HepG2 (cell line): ENCODE data around the gene MTX2. TPM values are rescaled to one million over a fixed set of nuclear protein-coding genes. Genes with fewer than 3 reads are reported as not detected.

ENCODE experiments used
- ATAC-seq: fragments of 200-7000 bp; cut with Tn5 transposase; 3 replicates; pipeline ENCODE4 v1.9.1; 2020; ENCODE audit warnings: mild to moderate bottlenecking, moderate library complexity
- BruUV-seq: library from RNA; stranded (reverse); fragments of 400-500 nt; replicated peaks from 2 replicates; lab custom pipeline; 2021; lab: Mats Ljungman, UMichigan
- CTCF ChIA-PET: fragments of 300-600 bp; formaldehyde crosslinking; extraction: SDS; loops from one replicate; lab custom pipeline; 2021; ENCODE audit warnings: low total read pairs, inconsistent platforms, low intra/inter-chr PET ratio; lab: Yijun Ruan, JAX
- POLR2A ChIA-PET: fragments of 350-600 bp; sonication (Branson Sonifier 250); formaldehyde crosslinking; loops from one replicate; lab custom pipeline; 2020; ENCODE audit warnings: antibody characterized with exemption, inconsistent platforms; lab: Yijun Ruan, JAX
- DNase-seq: peaks from one replicate; pipeline ENCODE4 v3.0.0-alpha.2; 2015; ENCODE audit warnings: low spot score
- FAIRE-seq: peaks from 3 replicates; lab custom pipeline; 2011; peaks lifted over from hg19 to GRCh38; lab: Jason Lieb, UNC
- H2AFZ ChIP-seq: one replicate; pipeline ENCODE4 v1.6.1; 2011; ENCODE audit warnings: low read length, inconsistent platforms
- H3K27ac ChIP-seq: fragments of 300-600 bp; 3 replicates; pipeline ENCODE4 v1.8.0; 2011; ENCODE audit warnings: mixed run types, mild to moderate bottlenecking, mixed read lengths, low read length, inconsistent platforms; ENCODE audit not compliant: insufficient read depth; ENCODE audit errors: extremely low read length
- H3K27me3 ChIP-seq, 2 experiments: fragments of 200-600 bp in 1 of 2; 2 replicates in 1 of 2; 3 replicates in 1 of 2; pipeline versions ENCODE4 v1.6.0 to v1.8.0; 2011; ENCODE audit warnings: low read length in 2 of 2, mild to moderate bottlenecking in 2 of 2, moderate library complexity in 2 of 2, inconsistent platforms in 1 of 2; ENCODE audit not compliant: insufficient read depth in 2 of 2, control insufficient read depth in 1 of 2
- H3K36me3 ChIP-seq, 2 experiments: fragments of 200-600 bp in 1 of 2; replicated peaks in 1 of 2; 2 replicates in 1 of 2; 3 replicates in 1 of 2; pipeline versions ENCODE4 v1.5.1 to v1.8.0; 2011; ENCODE audit warnings: low read length in 2 of 2, inconsistent platforms in 1 of 2; ENCODE audit not compliant: insufficient read depth in 2 of 2, control insufficient read depth in 1 of 2
- H3K4me1 ChIP-seq: 2 replicates; pipeline ENCODE4 v1.5.1; 2012; ENCODE audit warnings: low read length, inconsistent platforms; ENCODE audit not compliant: insufficient read depth
- H3K4me2 ChIP-seq: 2 replicates; pipeline ENCODE4 v1.6.0; 2011; ENCODE audit warnings: low read depth, low read length, inconsistent platforms
- H3K4me3 ChIP-seq, 3 experiments: fragments of 200-600 bp in 1 of 3; sonication (generic), shearing (Covaris generic) in 1 of 3; replicated peaks in 1 of 3; 2 replicates each; pipeline ENCODE4 v1.5.1; 2011 to 2016; ENCODE audit warnings: low read length in 3 of 3, inconsistent platforms in 2 of 3, low read depth in 2 of 3, mild to moderate bottlenecking in 2 of 3, control low read depth in 1 of 3, mixed read lengths in 1 of 3; ENCODE audit not compliant: insufficient read depth in 1 of 3
- H3K79me2 ChIP-seq: one replicate; pipeline ENCODE4 v1.6.1; 2011; ENCODE audit warnings: low read length, inconsistent platforms; ENCODE audit not compliant: insufficient read depth
- H3K9ac ChIP-seq: 2 replicates; pipeline ENCODE4 v1.6.0; 2011; ENCODE audit warnings: mild to moderate bottlenecking, low read depth, low read length, inconsistent platforms; ENCODE audit not compliant: insufficient read depth
- H3K9me3 ChIP-seq: 2 replicates; pipeline ENCODE4 v1.5.1; 2012; ENCODE audit warnings: mild to moderate bottlenecking, low read length
- H4K20me1 ChIP-seq: 2 replicates; pipeline ENCODE4 v1.6.0; 2011; ENCODE audit warnings: inconsistent platforms, mild to moderate bottlenecking, low read length, moderate library complexity; ENCODE audit not compliant: insufficient read depth
- ARID3A ChIP-seq: IDR thresholded peaks from 2 replicates; pipeline ENCODE4 v1.6.1; 2012; ENCODE audit warnings: low read depth, low read length, improper control_type of control experiment
- DR1 ChIP-seq: sonication (generic); formaldehyde crosslinking; IDR thresholded peaks from 2 replicates; pipeline ENCODE4 v1.8.0; 2021; ENCODE audit warnings: mild to moderate bottlenecking, missing genetic modification reagents, inconsistent platforms
- FLYWCH1 ChIP-seq: sonication (generic); formaldehyde crosslinking; IDR thresholded peaks from 2 replicates; pipeline ENCODE4 v1.8.1; 2023; ENCODE audit warnings: mild to moderate bottlenecking, missing genetic modification reagents
- LRRFIP1 ChIP-seq: sonication (generic); formaldehyde crosslinking; conservative IDR thresholded peaks from 2 replicates; pipeline ENCODE4 v1.4.0; 2020; ENCODE audit warnings: missing genetic modification reagents
- MEIS1 ChIP-seq: sonication (generic); formaldehyde crosslinking; IDR thresholded peaks from 2 replicates; pipeline ENCODE4 v1.9.0; 2021; ENCODE audit warnings: mild to moderate bottlenecking, missing genetic modification reagents, moderate library complexity, borderline replicate concordance
- TFDP2 ChIP-seq: sonication (generic); formaldehyde crosslinking; IDR thresholded peaks from 2 replicates; pipeline ENCODE4 v1.4.0; 2020; ENCODE audit warnings: missing genetic modification reagents
- ZFY ChIP-seq: sonication (generic); formaldehyde crosslinking; IDR thresholded peaks from 2 replicates; pipeline ENCODE4 v1.4.0; 2020; ENCODE audit warnings: missing genetic modification reagents
- ZNF143 ChIP-seq: sonication (generic); formaldehyde crosslinking; IDR thresholded peaks from 2 replicates; pipeline ENCODE4 v1.4.0; 2020; ENCODE audit warnings: missing genetic modification reagents
- ZNF792 ChIP-seq: IDR thresholded peaks from 2 replicates; pipeline ENCODE4 v1.6.1; 2016
- WGBS: methylation state at CpG from one replicate; pipeline ENCODE4 v1.1.6; 2017; ENCODE audit warnings: low lambda C conversion rate; 5-methylcytosine and 5-hydroxymethylcytosine counted together
- in situ Hi-C: cut with HindIII; loops from 2 replicates; pipeline ENCODE4 v1.10.0; 2017; ENCODE audit warnings: low pct_unique_long_range_greater_than_20kb; ENCODE audit not compliant: extremely low pct_ligation_motif_present
- intact Hi-C: fragments of 100-400 bp; cut with micrococcal nuclease; formaldehyde crosslinking; loops from one replicate; pipeline ENCODE4 v1.10.0; 2022; ENCODE audit not compliant: unreplicated experiment
- polyA plus RNA-seq, 8 experiments: library from polyadenylated mRNA; depleted of rRNA in 3 of 8; stranded (reverse) in 7 of 8; unstranded in 1 of 8; fragments of >200 nt; fragmentation: Illumina TruSeq in 4 of 8; extraction: Trizol in 4 of 8; gene quantifications; 2 replicates each; pipeline versions ENCODE4 v1.2.1 to v1.2.3, GENCODE V29; 2011 to 2016; ENCODE audit warnings: low read depth in 4 of 8, missing spikeins in 1 of 8, mixed read lengths in 1 of 8; ENCODE audit not compliant: insufficient read depth in 1 of 8
- total RNA-seq, 5 experiments: library from RNA; depleted of rRNA; stranded (reverse); fragments of >200 nt; fragmentation: Illumina TruSeq; extraction: Trizol; gene quantifications; 2 replicates each; pipeline ENCODE4 v1.2.3, GENCODE V29; 2016; ENCODE audit warnings: low read depth in 1 of 5

MTX2 gene
- total and polyA plus RNA-seq, 2 of the 13 experiments (the other 11 are each of a cell fraction or from before 2014, with no cell fraction given), result 58.1 to 75.7 TPM

- TF ChIP-seq ARID3A (no peak), ZNF143 (CRISPR knock-in tag) (no peak)
These were observed 35.1 kb upstream of the MTX2 start (continued) for GRCh38 chr2:176234156-176234555.

- BruUV-seq, result no TSS peak
- POLR2A ChIA-PET, result no interaction called here
- intact Hi-C loops, result no loop called here
These were observed 34.3 kb upstream of the MTX2 start for GRCh38 chr2:176234940-176235339.

More at GRCh38 chr2:176234940-176235339, 34.3 kb upstream of the MTX2 start:
- no peaks in the 10 kb centered on the region for H3K79me2 ChIP-seq
- ATAC-seq (no peak), FAIRE-seq (no peak), DNase-seq (no peak)
- no peak overlapping the region for H3K4me3 ChIP-seq
- no peaks in the 10 kb centered on the region for H3K36me3 ChIP-seq
- H3K4me1 ChIP-seq, result no peaks in the 10 kb centered on the region
- H3K27ac ChIP-seq, result no peak overlapping the region
- H3K27me3 ChIP-seq, result 0 out of 5 replicates have a peak, but pooled peaks cover 0 to 6% of the 10 kb centered on the region in 2 experiments
- H4K20me1 ChIP-seq, result no peaks in the 10 kb centered on the region
- H2AFZ ChIP-seq, result no peak overlapping the region
- TF ChIP-seq LRRFIP1 (no peak), FLYWCH1 (CRISPR knock-in tag) (no peak), DR1 (CRISPR knock-in tag) (no peak), MEIS1 (no peak), ZFY (no peak), ZNF792 (CRISPR knock-in tag) (no peak), TFDP2 (no peak)
- H3K9ac ChIP-seq, result no peak overlapping the region
- H3K9me3 ChIP-seq, result no peaks in the 10 kb centered on the region
- in situ Hi-C loops, result no loop called here
- WGBS, result 0% methylated on average over 1 of the region's 1 CpG
- CTCF ChIA-PET, result no interaction called here
- no peak overlapping the region for H3K4me2 ChIP-seq
